DOHH2 (cell line): ENCODE measurements around the gene SLC6A20.

ENCODE experiments used
- CTCF ChIP-seq: fragments of 200-600 bp; sonication (generic); IDR thresholded peaks from one replicate; pipeline ENCODE4 v1.5.1; 2014; ENCODE audit warnings: antibody characterized with exemption, mild to moderate bottlenecking, low read depth, low read length; ENCODE audit not compliant: poor library complexity, severe bottlenecking
- EZH2phosphoT487 ChIP-seq: fragments of 200-600 bp; sonication (generic); IDR thresholded peaks from 2 replicates; pipeline ENCODE4 v1.6.1; 2017; ENCODE audit warnings: borderline replicate concordance, mild to moderate bottlenecking, antibody characterized with exemption, low read length, moderate library complexity, mixed read lengths

DNA sequence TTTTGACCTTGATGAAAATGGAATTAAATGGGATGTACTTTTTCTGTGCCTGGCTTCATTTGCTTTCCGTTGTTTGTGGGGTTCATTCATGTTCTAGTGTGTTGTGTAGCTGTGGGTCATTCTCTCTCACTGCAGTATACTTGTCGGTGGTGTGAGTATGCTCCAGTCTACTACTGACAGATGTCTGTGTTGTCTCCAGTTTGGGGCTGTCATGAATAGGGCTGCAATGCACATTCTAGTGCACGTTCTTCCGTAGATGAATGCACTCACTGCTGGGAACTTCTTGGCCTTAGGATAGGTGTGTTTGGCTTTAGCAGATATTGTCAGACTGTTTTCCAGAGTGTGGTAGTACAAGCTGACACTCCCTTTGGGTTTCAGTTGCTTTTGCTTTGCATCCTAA is 1.7 kb upstream of the SLC6A20 start:
- no peak for TF ChIP-seq CTCF
- TF ChIP-seq EZH2phosphoT487 = no peak
